ENCODE measurements around the gene PGLYRP3. TPM values are rescaled to one million over a fixed set of nuclear protein-coding genes. Genes with fewer than 3 reads are reported as not detected.

Gene PGLYRP3
- total and polyA plus RNA-seq, 9 of the 15 experiments (the other 6 are each of a cell fraction or from before 2014, with no cell fraction given) = not detected

DNA sequence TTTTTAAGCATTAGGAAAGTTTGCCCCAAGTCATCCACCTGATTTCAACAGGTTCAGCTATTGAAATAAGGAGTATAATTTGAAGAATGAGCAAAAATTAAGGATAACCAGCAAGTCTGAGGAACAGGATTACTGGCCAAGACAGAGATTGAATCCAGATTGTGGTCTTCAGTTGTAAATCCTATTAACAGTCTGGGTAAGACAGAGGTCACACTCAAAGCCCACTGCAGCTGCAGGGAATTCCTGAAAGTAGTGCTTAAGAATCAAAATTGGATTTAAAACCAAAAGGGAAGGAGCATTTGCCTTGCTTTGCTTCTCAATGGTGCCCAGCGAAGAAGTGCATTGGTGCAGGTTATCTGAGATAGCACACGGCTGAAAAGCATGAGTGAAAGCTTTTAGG, 59.7 kb downstream of the PGLYRP3 start (continued):
- no peak for TF ChIP-seq ZBTB40 (IDR thresholded peaks at IDR 0.05)
- no peak for TF ChIP-seq ZBTB40 (CRISPR knock-in tag; IDR thresholded peaks at IDR 0.05)
- no peak for TF ChIP-seq TAF9B (IDR thresholded peaks at IDR 0.05; ENCODE audit: partially characterized antibody)
- TF ChIP-seq ARID1B (IDR thresholded peaks at IDR 0.05) = no peak
- no peak for TF ChIP-seq MYBL2 (IDR thresholded peaks at IDR 0.05; ENCODE audit: low read depth)
- no peak for TF ChIP-seq MYBL2 (CRISPR knock-in tag; IDR thresholded peaks at IDR 0.05; ENCODE audit: borderline replicate concordance)
- no peak for TF ChIP-seq CTCF (IDR thresholded peaks at IDR 0.05 in 2 of 3, conservative IDR thresholded peaks at IDR 0.05 in 1 of 3; ENCODE audit: insufficient read depth in 2 of 3, low read depth in 1 of 3, low read length in 3 of 3)
- TF ChIP-seq ZNF384 (IDR thresholded peaks at IDR 0.05; ENCODE audit: low read depth, low read length) = no peak
- TF ChIP-seq XRCC3 (IDR thresholded peaks at IDR 0.05) = no peak
- no peak for TF ChIP-seq NR2C1 (IDR thresholded peaks at IDR 0.05)
- TF ChIP-seq NR2C1 (tag; IDR thresholded peaks at IDR 0.05) = no peak
- TF ChIP-seq, protein P1, sequence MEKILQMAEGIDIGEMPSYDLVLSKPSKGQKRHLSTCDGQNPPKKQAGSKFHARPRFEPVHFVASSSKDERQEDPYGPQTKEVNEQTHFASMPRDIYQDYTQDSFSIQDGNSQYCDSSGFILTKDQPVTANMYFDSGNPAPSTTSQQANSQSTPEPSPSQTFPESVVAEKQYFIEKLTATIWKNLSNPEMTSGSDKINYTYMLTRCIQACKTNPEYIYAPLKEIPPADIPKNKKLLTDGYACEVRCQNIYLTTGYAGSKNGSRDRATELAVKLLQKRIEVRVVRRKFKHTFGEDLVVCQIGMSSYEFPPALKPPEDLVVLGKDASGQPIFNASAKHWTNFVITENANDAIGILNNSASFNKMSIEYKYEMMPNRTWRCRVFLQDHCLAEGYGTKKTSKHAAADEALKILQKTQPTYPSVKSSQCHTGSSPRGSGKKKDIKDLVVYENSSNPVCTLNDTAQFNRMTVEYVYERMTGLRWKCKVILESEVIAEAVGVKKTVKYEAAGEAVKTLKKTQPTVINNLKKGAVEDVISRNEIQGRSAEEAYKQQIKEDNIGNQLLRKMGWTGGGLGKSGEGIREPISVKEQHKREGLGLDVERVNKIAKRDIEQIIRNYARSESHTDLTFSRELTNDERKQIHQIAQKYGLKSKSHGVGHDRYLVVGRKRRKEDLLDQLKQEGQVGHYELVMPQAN (IDR thresholded peaks at IDR 0.05; ENCODE audit: borderline replicate concordance) = no peak
- TF ChIP-seq CSDE1 (IDR thresholded peaks at IDR 0.05) = no peak

Data from K562 (cell line).